ENCODE measurements around the gene OSM. TPM values are rescaled to one million over a fixed set of nuclear protein-coding genes. Genes with fewer than 3 reads are reported as not detected.

OSM gene
- total RNA-seq, 2 donors from 2014 or later = 2.5 TPM; not detected in 1

DNA sequence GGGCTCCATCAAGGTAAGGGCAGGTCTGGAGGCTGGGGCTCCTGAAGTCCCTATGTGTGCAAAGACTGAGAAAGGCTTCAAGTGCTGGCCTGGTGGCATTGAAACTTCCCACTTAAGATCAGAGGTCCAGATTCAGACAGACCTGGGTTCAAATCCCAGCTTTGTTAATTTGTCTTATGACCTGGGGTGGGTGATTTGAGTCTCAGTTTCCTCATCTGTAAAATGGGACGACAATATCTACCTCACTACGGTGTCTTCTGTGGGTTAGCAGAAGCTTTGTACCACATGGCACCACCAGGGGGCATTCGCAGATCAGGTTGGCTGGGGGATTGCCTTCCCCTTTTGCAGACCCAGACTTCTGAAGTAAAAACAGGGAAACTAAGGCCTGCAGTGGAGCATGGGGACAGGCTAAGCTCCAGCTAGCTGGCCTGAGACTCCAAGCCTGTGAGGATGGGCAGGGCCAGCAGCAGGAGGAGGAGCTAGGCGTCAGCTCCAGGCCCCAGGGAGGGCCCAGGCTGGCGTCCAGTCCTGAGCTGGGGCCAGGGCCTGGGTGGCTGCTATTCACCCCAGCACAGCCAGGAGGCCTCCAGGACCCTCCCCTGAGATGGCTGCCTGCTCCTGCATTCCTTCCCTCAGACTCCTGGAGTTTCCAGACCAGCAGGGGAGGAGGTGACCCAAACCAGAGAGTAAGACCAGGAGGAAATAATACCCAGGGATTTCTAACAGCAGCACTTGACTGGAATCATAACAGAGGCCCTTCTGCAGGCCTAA is 21.2 kb upstream of the OSM start:
- no peaks in the 10 kb centered on the region for H3K27me3 ChIP-seq (replicated peaks; ENCODE audit: insufficient read depth)
- TF ChIP-seq, protein P1, sequence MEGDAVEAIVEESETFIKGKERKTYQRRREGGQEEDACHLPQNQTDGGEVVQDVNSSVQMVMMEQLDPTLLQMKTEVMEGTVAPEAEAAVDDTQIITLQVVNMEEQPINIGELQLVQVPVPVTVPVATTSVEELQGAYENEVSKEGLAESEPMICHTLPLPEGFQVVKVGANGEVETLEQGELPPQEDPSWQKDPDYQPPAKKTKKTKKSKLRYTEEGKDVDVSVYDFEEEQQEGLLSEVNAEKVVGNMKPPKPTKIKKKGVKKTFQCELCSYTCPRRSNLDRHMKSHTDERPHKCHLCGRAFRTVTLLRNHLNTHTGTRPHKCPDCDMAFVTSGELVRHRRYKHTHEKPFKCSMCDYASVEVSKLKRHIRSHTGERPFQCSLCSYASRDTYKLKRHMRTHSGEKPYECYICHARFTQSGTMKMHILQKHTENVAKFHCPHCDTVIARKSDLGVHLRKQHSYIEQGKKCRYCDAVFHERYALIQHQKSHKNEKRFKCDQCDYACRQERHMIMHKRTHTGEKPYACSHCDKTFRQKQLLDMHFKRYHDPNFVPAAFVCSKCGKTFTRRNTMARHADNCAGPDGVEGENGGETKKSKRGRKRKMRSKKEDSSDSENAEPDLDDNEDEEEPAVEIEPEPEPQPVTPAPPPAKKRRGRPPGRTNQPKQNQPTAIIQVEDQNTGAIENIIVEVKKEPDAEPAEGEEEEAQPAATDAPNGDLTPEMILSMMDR (IDR thresholded peaks at IDR 0.05) = peak in 3 of 4 experiments; percentile 70 to 94 (median 94)
- peak; percentile 83 for TF ChIP-seq POLR2AphosphoS5 (IDR thresholded peaks at IDR 0.05)
- TF ChIP-seq POLR2A (IDR thresholded peaks at IDR 0.05) = peak; percentile 55
- H3K27ac ChIP-seq = peak overlapping the region; percentile 88 to 95
- intact Hi-C loops (cut with DNase I) = loop anchor here (1.0 to 2.0 kb wide), 3 partner anchors 39 to 98 kb away; partner anchors contain the start of genes CCDC157, SF3A1 and TBC1D10A
- no peaks in the 10 kb centered on the region for H3K9me3 ChIP-seq
- DNase-seq (ENCODE audit: low spot score) = peak; percentile 84
- H3K4me3 ChIP-seq = peak overlapping the region; percentile 51 to 89
- H3K4me1 ChIP-seq (replicated peaks) = peaks cover 21% of the 10 kb centered on the region
- peaks cover 0 to 5% of the 10 kb centered on the region in 2 donors for H3K36me3 ChIP-seq
- 17% methylated on average over 5 of the region's 5 CpGs for WGBS

DNA sequence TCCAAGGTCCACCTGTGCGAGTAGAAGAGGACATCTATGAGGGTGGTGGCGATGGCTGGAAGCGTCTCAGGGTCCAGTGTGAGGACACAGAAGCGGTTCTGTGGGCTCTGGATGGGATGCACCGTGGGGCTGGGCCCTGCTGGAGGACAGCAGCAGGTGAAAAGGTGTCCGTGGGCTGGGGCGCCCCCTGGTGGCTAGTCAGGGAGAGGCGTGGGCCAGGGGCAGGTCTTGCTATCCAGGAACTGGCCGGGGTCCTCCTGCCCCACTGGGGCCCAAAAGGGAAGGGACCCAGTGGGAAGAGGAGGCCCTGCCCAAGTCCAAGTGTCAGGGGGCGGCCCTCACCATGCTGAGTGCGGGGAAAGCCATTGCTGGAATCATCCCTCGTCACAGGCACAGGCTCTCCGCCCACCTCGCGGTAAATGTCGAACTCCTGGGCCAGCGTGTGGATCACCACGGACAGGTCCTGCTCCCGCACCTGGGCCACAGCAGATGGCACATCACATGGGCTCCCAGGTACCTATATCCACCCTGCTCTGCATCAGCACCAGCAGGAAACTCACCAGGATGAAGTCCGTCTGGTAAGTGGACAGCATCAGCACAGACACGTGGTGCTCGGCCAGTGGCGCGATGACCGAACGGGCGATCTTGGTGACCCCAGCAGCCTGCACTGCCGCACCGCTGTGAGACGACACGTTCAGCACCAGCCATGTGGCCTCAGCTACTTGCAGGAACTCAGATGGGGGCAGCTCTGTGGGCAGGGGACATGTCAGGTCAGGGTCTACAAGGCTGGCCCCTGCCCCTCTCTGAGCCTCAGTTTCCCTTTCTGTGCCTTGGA is 20.4 kb upstream of the OSM start:
- intact Hi-C loops (cut with DNase I) = loop anchor here (1.0 kb wide), 1 partner anchor 99 kb away; no protein-coding TSS in a partner anchor
- TF ChIP-seq, protein P1 (IDR thresholded peaks at IDR 0.05) = peak; percentile 86 to 91 (median 88)
- TF ChIP-seq POLR2A (IDR thresholded peaks at IDR 0.05) = no peak
- Histone ChIP-seq H3K4me1 (replicated peaks) (peaks cover 21% of the 10 kb centered on the region), H3K4me3 (no peak overlapping the region), H3K27me3 (replicated peaks; ENCODE audit: insufficient read depth) (no peaks in the 10 kb centered on the region), H3K27ac (no peak overlapping the region), H3K36me3 (peaks cover 0 to 5% of the 10 kb centered on the region in 2 donors), H3K9me3 (no peaks in the 10 kb centered on the region)
- DNase-seq (ENCODE audit: low spot score) = peak; percentile 61
- WGBS = 56% methylated on average over 31 of the region's 31 CpGs

DNA sequence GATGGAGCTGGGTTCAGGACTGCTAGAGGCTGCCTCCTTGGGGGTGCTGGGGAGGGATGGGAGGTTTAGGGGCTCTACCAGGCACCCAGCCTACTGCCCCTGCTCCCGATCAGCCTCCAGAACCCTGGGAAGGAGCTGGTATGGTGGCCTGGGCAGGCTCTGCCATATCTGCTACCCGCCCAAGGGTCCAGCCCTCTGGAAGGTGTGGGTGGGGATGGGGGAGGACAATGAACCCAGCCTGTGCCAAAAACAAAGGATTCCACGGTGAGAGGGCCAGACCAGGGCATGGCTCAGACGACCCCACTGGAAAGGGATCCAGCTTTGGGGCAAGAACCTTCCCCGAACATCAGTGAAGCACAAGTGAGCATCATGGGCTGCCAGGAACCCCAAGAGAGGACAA is 19.7 kb upstream of the OSM start:
- H3K4me1 ChIP-seq (replicated peaks) = peaks cover 14% of the 10 kb centered on the region
- H3K9me3 ChIP-seq = no peaks in the 10 kb centered on the region
- no peak overlapping the region for H3K27ac ChIP-seq
- no peak overlapping the region for H3K4me3 ChIP-seq
- peaks cover 0 to 5% of the 10 kb centered on the region in 2 donors for H3K36me3 ChIP-seq
- DNase-seq (ENCODE audit: low spot score) = no peak
- TF ChIP-seq, protein P1 (IDR thresholded peaks at IDR 0.05) = no peak
- H3K27me3 ChIP-seq (replicated peaks; ENCODE audit: insufficient read depth) = no peaks in the 10 kb centered on the region
- WGBS = 78% methylated on average over 5 of the region's 5 CpGs
- intact Hi-C loops (cut with DNase I) = no loop called here

DNA sequence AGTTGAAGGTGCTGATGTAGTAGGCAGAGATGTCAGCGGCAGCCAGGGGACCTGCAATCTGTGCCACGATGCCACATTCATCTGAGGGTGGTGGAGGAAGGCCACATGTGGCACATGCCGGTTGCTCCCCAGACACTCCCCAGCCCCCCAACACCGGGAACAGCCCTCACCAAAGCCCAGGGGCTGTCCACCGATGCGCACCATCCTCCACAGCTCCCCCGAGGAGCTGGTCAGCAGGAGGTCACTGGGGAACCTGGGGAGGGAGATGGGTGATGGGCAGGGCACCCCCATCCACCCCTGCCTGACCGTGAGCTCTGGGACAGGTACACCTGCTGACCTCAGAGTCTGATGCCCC is 19.2 kb upstream of the OSM start:
- Histone ChIP-seq H3K4me3 (no peak overlapping the region), H3K27ac (no peak overlapping the region), H3K27me3 (replicated peaks; ENCODE audit: insufficient read depth) (no peaks in the 10 kb centered on the region), H3K4me1 (replicated peaks) (peaks cover 10% of the 10 kb centered on the region), H3K9me3 (no peaks in the 10 kb centered on the region), H3K36me3 (peaks cover 0 to 5% of the 10 kb centered on the region in 2 donors)
- WGBS = 87% methylated on average over 8 of the region's 8 CpGs
- TF ChIP-seq POLR2AphosphoS5 (IDR thresholded peaks at IDR 0.05) = no peak
- TF ChIP-seq, protein P1 (IDR thresholded peaks at IDR 0.05) = no peak
- TF ChIP-seq POLR2A (IDR thresholded peaks at IDR 0.05) = no peak
- intact Hi-C loops (cut with DNase I) = no loop called here
- no peak for DNase-seq (ENCODE audit: low spot score)
